ENCODE measurements around the gene GSTA4. TPM values are rescaled to one million over a fixed set of nuclear protein-coding genes. Genes with fewer than 3 reads are reported as not detected.

Gene GSTA4
- total RNA-seq, 1 experiment from 2014 or later, result 3.9 TPM

DNA sequence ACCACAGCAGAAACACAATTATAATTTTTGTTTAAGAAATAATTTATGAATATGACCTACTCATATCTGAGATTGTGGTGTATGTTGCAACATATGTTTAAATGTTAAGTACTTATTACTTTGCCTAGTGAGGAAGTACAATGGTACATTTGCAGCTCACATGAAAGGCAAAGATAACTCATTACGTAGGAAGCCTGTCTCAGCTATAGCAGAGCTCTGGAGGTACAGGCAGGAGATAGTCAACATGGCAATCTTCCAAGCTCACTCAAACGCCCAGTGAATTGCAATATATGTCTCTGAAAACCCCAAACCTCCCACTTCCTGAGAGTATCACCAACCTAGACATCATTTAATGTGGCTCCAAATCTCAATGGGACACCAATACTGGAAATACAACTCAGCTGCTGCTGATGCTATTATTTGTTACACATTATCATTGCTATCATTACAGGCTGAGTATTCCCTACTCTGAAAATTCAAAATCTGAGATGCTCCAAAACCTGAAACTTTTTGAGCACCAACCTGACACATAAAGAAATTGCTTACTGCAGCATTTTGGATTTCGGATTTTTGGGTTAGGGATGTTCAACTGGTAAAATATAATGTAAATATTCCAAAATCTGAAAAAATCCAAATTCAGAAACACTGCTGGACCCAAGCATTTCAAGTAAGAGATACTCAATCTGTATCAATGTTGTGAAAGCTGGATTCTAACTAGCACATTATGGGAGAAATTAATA, 25.1 kb upstream of the GSTA4 start:
- H3K36me3 ChIP-seq (ENCODE audit: control insufficient read depth, insufficient read depth, low read length), result no peaks in the 10 kb centered on the region
- no peaks in the 10 kb centered on the region for H3K4me1 ChIP-seq (ENCODE audit: control insufficient read depth, insufficient read depth, low read length)
- in situ Hi-C loops (cut with HindIII; ENCODE audit: low pct_unique_long_range_greater_than_20kb, low sequenced_read_pairs) (no loop called here), intact Hi-C loops (cut with micrococcal nuclease; ENCODE audit: unreplicated experiment) (no loop called here)
- CTCF ChIA-PET, result no interaction called here
- no peak overlapping the region for H3K27ac ChIP-seq (ENCODE audit: low read length)
- POLR2A ChIA-PET, result no interaction called here
- BruUV-seq (replicated peaks), result no TSS peak
- H3K9me3 ChIP-seq (ENCODE audit: control insufficient read depth, insufficient read depth, low read depth, low read length), result no peaks in the 10 kb centered on the region
- DNase-seq (ENCODE audit: low read depth, low spot score) (no peak), ATAC-seq (no peak)
- no peak overlapping the region for H3K4me3 ChIP-seq (ENCODE audit: low read depth in 2 of 2, low read length in 2 of 2)
- H3K27me3 ChIP-seq (ENCODE audit: control insufficient read depth, insufficient read depth, low read length), result no peaks in the 10 kb centered on the region
- TF ChIP-seq CTCF (IDR thresholded peaks at IDR 0.05), result no peak
- TF ChIP-seq TCF7L2 (IDR thresholded peaks at IDR 0.05; ENCODE audit: low read depth, low read length), result no peak
- TF ChIP-seq, protein P1, sequence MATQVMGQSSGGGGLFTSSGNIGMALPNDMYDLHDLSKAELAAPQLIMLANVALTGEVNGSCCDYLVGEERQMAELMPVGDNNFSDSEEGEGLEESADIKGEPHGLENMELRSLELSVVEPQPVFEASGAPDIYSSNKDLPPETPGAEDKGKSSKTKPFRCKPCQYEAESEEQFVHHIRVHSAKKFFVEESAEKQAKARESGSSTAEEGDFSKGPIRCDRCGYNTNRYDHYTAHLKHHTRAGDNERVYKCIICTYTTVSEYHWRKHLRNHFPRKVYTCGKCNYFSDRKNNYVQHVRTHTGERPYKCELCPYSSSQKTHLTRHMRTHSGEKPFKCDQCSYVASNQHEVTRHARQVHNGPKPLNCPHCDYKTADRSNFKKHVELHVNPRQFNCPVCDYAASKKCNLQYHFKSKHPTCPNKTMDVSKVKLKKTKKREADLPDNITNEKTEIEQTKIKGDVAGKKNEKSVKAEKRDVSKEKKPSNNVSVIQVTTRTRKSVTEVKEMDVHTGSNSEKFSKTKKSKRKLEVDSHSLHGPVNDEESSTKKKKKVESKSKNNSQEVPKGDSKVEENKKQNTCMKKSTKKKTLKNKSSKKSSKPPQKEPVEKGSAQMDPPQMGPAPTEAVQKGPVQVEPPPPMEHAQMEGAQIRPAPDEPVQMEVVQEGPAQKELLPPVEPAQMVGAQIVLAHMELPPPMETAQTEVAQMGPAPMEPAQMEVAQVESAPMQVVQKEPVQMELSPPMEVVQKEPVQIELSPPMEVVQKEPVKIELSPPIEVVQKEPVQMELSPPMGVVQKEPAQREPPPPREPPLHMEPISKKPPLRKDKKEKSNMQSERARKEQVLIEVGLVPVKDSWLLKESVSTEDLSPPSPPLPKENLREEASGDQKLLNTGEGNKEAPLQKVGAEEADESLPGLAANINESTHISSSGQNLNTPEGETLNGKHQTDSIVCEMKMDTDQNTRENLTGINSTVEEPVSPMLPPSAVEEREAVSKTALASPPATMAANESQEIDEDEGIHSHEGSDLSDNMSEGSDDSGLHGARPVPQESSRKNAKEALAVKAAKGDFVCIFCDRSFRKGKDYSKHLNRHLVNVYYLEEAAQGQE (IDR thresholded peaks at IDR 0.05; ENCODE audit: insufficient read depth in 1 of 2, low read depth in 2 of 2, low read length in 1 of 2), result no peak
- no peak for TF ChIP-seq POLR2AphosphoS5 (IDR thresholded peaks at IDR 0.05; ENCODE audit: low read depth, low read length)
- no peak for TF ChIP-seq SIN3A (IDR thresholded peaks at IDR 0.05; ENCODE audit: borderline replicate concordance, insufficient read depth, low read depth, low read length)

DNA sequence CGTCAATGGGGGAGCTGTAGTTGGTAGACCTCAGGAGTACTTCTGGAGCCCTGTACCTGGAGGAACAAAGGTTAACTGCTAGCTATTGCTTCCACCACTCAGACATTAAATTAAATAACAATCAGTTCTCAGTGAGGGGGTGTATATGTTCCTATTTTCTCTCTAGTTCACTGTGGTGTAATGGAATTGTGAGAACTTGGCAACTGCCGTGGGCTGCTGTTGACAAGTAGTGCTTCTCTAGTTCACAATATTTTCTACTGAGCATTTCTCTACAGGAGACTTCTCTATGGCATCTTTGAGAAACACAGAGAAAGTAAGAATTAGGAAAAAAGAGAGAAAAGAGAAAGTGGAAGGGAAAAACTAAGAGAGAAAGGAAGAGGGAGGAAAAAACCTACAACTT, 23.4 kb upstream of the GSTA4 start:
- no peaks in the 10 kb centered on the region for H3K4me1 ChIP-seq (ENCODE audit: control insufficient read depth, insufficient read depth, low read length)
- H3K27me3 ChIP-seq (ENCODE audit: control insufficient read depth, insufficient read depth, low read length), result no peaks in the 10 kb centered on the region
- ChIA-PET POLR2A (interaction anchor here (0.6 kb wide), 1 partner anchor 437 kb away, joined by 22 read pairs; no protein-coding TSS in a partner anchor), CTCF (no interaction called here)
- in situ Hi-C loops (cut with HindIII; ENCODE audit: low pct_unique_long_range_greater_than_20kb, low sequenced_read_pairs) (no loop called here), intact Hi-C loops (cut with micrococcal nuclease; ENCODE audit: unreplicated experiment) (no loop called here)
- ATAC-seq (no peak), DNase-seq (ENCODE audit: low read depth, low spot score) (no peak)
- TF ChIP-seq CTCF (IDR thresholded peaks at IDR 0.05) (no peak), TCF7L2 (IDR thresholded peaks at IDR 0.05; ENCODE audit: low read depth, low read length) (no peak), SIN3A (IDR thresholded peaks at IDR 0.05; ENCODE audit: borderline replicate concordance, insufficient read depth, low read depth, low read length) (no peak), POLR2AphosphoS5 (IDR thresholded peaks at IDR 0.05; ENCODE audit: low read depth, low read length) (no peak)
- TF ChIP-seq, protein P1 (IDR thresholded peaks at IDR 0.05; ENCODE audit: insufficient read depth in 1 of 2, low read depth in 2 of 2, low read length in 1 of 2), result no peak
- BruUV-seq (replicated peaks), result no TSS peak
- no peak overlapping the region for H3K27ac ChIP-seq (ENCODE audit: low read length)
- no peak overlapping the region for H3K4me3 ChIP-seq (ENCODE audit: low read depth in 2 of 2, low read length in 2 of 2)
- H3K36me3 ChIP-seq (ENCODE audit: control insufficient read depth, insufficient read depth, low read length), result no peaks in the 10 kb centered on the region
- H3K9me3 ChIP-seq (ENCODE audit: control insufficient read depth, insufficient read depth, low read depth, low read length), result no peaks in the 10 kb centered on the region

Data from Panc1 (cell line).